K562 (cell line): Measurements from ENCODE around the gene C19orf12. TPM values are rescaled to one million over a fixed set of nuclear protein-coding genes. Genes with fewer than 3 reads are reported as not detected.

Source experiments
- ATAC-seq: fragments of 200-7000 bp; cut with Tn5 transposase; 3 replicates; pipeline ENCODE4 v1.9.1; 2020; ENCODE audit warnings: moderate library complexity
- BruUV-seq: library from RNA; stranded (reverse); fragments of 400-500 nt; replicated peaks from 2 replicates; lab custom pipeline; 2021; lab: Mats Ljungman, UMichigan
- CTCF ChIA-PET: fragments of 300-600 bp; formaldehyde crosslinking; extraction: SDS; loops from one replicate; lab custom pipeline; 2021; ENCODE audit warnings: low intra/inter-chr PET ratio; lab: Yijun Ruan, JAX
- POLR2A ChIA-PET: fragments of 300-600, 350-650 bp; sonication (Branson Sonifier 250); formaldehyde crosslinking; extraction: SDS; loops from one replicate; lab custom pipeline; 2021; ENCODE audit warnings: antibody characterized with exemption, inconsistent platforms; lab: Yijun Ruan, JAX
- DNase-seq, 4 experiments: peaks; one replicate each; pipeline versions ENCODE4 v3.0.0 to v3.0.0-alpha.2; 2011 to 2018; ENCODE audit warnings: low spot score in 3 of 4, mixed read lengths in 3 of 4; ENCODE audit errors: extremely low read depth in 1 of 4
- FAIRE-seq: peaks from 2 replicates; lab custom pipeline; 2011; peaks lifted over from hg19 to GRCh38; lab: Jason Lieb, UNC
- H2AFZ ChIP-seq: 2 replicates; pipeline ENCODE4 v1.6.0; 2011; ENCODE audit warnings: low read depth, low read length, control low read depth, inconsistent platforms
- H3K27ac ChIP-seq: fragments of 200-600 bp; 3 replicates; pipeline ENCODE4 v1.8.0; 2011; ENCODE audit warnings: low read depth, mild to moderate bottlenecking, control low read depth, inconsistent platforms, low read length, moderate library complexity, mixed read lengths; ENCODE audit errors: extremely low read depth
- H3K27me3 ChIP-seq, 2 experiments: fragments of 300-600 bp in 1 of 2; 2 replicates in 1 of 2; 3 replicates in 1 of 2; pipeline versions ENCODE4 v1.6.0 to v1.8.0; 2011; ENCODE audit warnings: inconsistent platforms in 2 of 2, low read length in 2 of 2, mild to moderate bottlenecking in 1 of 2, mixed read lengths in 1 of 2, moderate library complexity in 1 of 2; ENCODE audit not compliant: control insufficient read depth in 2 of 2, insufficient read depth in 2 of 2
- H3K36me3 ChIP-seq: fragments of 300-600 bp; 3 replicates; pipeline ENCODE4 v1.8.0; 2011; ENCODE audit warnings: mild to moderate bottlenecking, low read length, inconsistent platforms; ENCODE audit not compliant: control insufficient read depth, insufficient read depth
- H3K4me1 ChIP-seq, 2 experiments: fragments of 200-600 bp in 1 of 2; replicated peaks in 1 of 2; 2 replicates in 1 of 2; 3 replicates in 1 of 2; pipeline versions ENCODE4 v1.5.1 to v1.8.0; 2011; ENCODE audit warnings: inconsistent platforms in 2 of 2, low read length in 2 of 2, mild to moderate bottlenecking in 1 of 2, mixed read lengths in 1 of 2, moderate library complexity in 1 of 2; ENCODE audit not compliant: control insufficient read depth in 2 of 2, insufficient read depth in 2 of 2
- H3K4me2 ChIP-seq: 2 replicates; pipeline ENCODE4 v1.6.1; 2011; ENCODE audit warnings: low read length, control low read depth, inconsistent platforms, mixed read lengths; ENCODE audit not compliant: insufficient read depth
- H3K4me3 ChIP-seq: fragments of 200-600 bp; sonication (generic), shearing (Covaris generic); 2 replicates; pipeline ENCODE4 v1.5.1; 2016; ENCODE audit warnings: control low read depth, inconsistent platforms
- H3K79me2 ChIP-seq: fragments of 200-600 bp; 3 replicates; pipeline ENCODE4 v1.8.0; 2011; ENCODE audit warnings: low read length, inconsistent platforms; ENCODE audit not compliant: control insufficient read depth, insufficient read depth
- H3K9ac ChIP-seq, 2 experiments: 2 replicates each; pipeline versions ENCODE4 v1.6.0 to v1.6.1; 2011; ENCODE audit warnings: low read depth in 2 of 2, low read length in 2 of 2, control low read depth in 1 of 2, inconsistent platforms in 1 of 2, mild to moderate bottlenecking in 1 of 2, mixed read lengths in 1 of 2; ENCODE audit not compliant: insufficient read depth in 1 of 2
- H3K9me1 ChIP-seq: one replicate; pipeline ENCODE4 v1.6.0; 2011; ENCODE audit warnings: inconsistent platforms, mild to moderate bottlenecking, low read length, moderate library complexity; ENCODE audit not compliant: control insufficient read depth, insufficient read depth
- H3K9me3 ChIP-seq: replicated peaks from 2 replicates; pipeline ENCODE4 v1.5.1; 2011; ENCODE audit warnings: low read depth, low read length, inconsistent platforms; ENCODE audit not compliant: control insufficient read depth, insufficient read depth
- H4K20me1 ChIP-seq: replicated peaks from 2 replicates; pipeline ENCODE4 v1.6.1; 2011; ENCODE audit warnings: low read length, inconsistent platforms, mixed read lengths; ENCODE audit not compliant: control insufficient read depth, insufficient read depth
- ELK1 ChIP-seq: sonication (generic); formaldehyde crosslinking; IDR thresholded peaks from 2 replicates; pipeline ENCODE4 v1.8.1; 2022; ENCODE audit warnings: missing genetic modification reagents
- HDAC1 ChIP-seq, 2 experiments: fragments of 450-650 bp; IDR thresholded peaks; 2 replicates each; pipeline ENCODE4 v1.6.1; 2016 to 2017; ENCODE audit warnings: inconsistent platforms in 1 of 2, mild to moderate bottlenecking in 1 of 2, moderate library complexity in 1 of 2
- RAD21 ChIP-seq, 2 experiments: fragments of 250-450 bp in 1 of 2; fragments of 450-650 bp in 1 of 2; sonication (Bioruptor Pico) in 1 of 2; formaldehyde crosslinking in 1 of 2; IDR thresholded peaks in 1 of 2; conservative IDR thresholded peaks in 1 of 2; 2 replicates each; pipeline versions ENCODE4 v1.4.0 to v1.8.0; 2020 to 2022; ENCODE audit warnings: mild to moderate bottlenecking in 2 of 2, moderate library complexity in 1 of 2
- SAFB ChIP-seq: fragments of 200-400 bp; formaldehyde crosslinking; IDR thresholded peaks from 2 replicates; pipeline ENCODE4 v1.6.1; 2017; ENCODE audit warnings: low read depth, low read length, borderline replicate concordance
- USF1 ChIP-seq: sonication (generic); formaldehyde crosslinking; IDR thresholded peaks from 2 replicates; pipeline ENCODE4 v1.9.0; 2022; ENCODE audit warnings: mild to moderate bottlenecking, missing genetic modification reagents
- ZBTB7A ChIP-seq: IDR thresholded peaks from 2 replicates; pipeline ENCODE4 v1.6.1; 2011; ENCODE audit warnings: low read depth, mild to moderate bottlenecking, low read length, moderate library complexity, borderline replicate concordance; ENCODE audit not compliant: control insufficient read depth
- ZNF24 ChIP-seq: fragments of 450-650 bp; IDR thresholded peaks from 2 replicates; pipeline ENCODE4 v1.6.1; 2016
- ZNF609 ChIP-seq: sonication (generic); formaldehyde crosslinking; IDR thresholded peaks from 2 replicates; pipeline ENCODE4 v1.8.1; 2023; ENCODE audit warnings: missing genetic modification reagents, mild to moderate bottlenecking, borderline replicate concordance
- WGBS: fragments of 100-300 bp; shearing (Covaris generic); methylation state at CpG from one replicate; pipeline ENCODE4 v1.1.6; 2016; ENCODE audit warnings: low coverage, mixed read lengths; ENCODE audit not compliant: insufficient coverage; ENCODE audit errors: missing lambda C conversion rate; 5-methylcytosine and 5-hydroxymethylcytosine counted together
- in situ Hi-C: fragments of 300-500 bp; cut with MboI; formaldehyde crosslinking; loops from 4 replicates; pipeline ENCODE4 v1.15.0; 2018; ENCODE audit warnings: inconsistent platforms, mixed read lengths
- intact Hi-C: fragments of 100-400 bp; cut with micrococcal nuclease; formaldehyde crosslinking; loops from 2 replicates; pipeline ENCODE4 v1.14.2; 2022
- polyA plus RNA-seq, 8 experiments: library from polyadenylated mRNA; depleted of rRNA in 4 of 8; stranded (reverse) in 5 of 8; unstranded in 3 of 8; fragments of >200 nt; fragmentation: Nextera tagmentation in 2 of 8; fragmentation: Illumina TruSeq in 1 of 8; extraction: Ambion mirVana in 2 of 8; extraction: Trizol in 1 of 8; gene quantifications; 2 replicates each; pipeline versions ENCODE4 v1.2.1 to v1.2.3, GENCODE V29; 2011 to 2014; ENCODE audit warnings: inconsistent platforms in 1 of 8, missing spikeins in 1 of 8
- total RNA-seq, 7 experiments: library from RNA; depleted of rRNA in 6 of 7; stranded (reverse); fragments of >200 nt in 6 of 7; fragmentation: Illumina TruSeq in 2 of 7; extraction: Trizol in 2 of 7; gene quantifications; 2 replicates each; pipeline versions ENCODE4 v1.2.1 to v1.2.3, GENCODE V29; 2011 to 2021; ENCODE audit warnings: low replicate concordance in 1 of 7
- TF ChIP-seq, protein P1 (sequence below): sonication (generic); formaldehyde crosslinking; IDR thresholded peaks from 2 replicates; pipeline ENCODE4 v1.5.0; 2020; ENCODE audit warnings: missing genetic modification reagents
- TF ChIP-seq, protein P2 (sequence below), 3 experiments: IDR thresholded peaks in 2 of 3; conservative IDR thresholded peaks in 1 of 3; 2 replicates each; pipeline ENCODE4 v1.5.1; 2011 to 2012; ENCODE audit warnings: low read length in 3 of 3, mild to moderate bottlenecking in 3 of 3, control low read depth in 2 of 3, improper control_type of control experiment in 1 of 3, inconsistent platforms in 1 of 3, low read depth in 1 of 3, mixed read lengths in 1 of 3, moderate library complexity in 1 of 3; ENCODE audit not compliant: insufficient read depth in 2 of 3

Gene C19orf12
- total and polyA plus RNA-seq, 9 of the 15 experiments (the other 6 are each of a cell fraction or from before 2014, with no cell fraction given): 1.9 to 14.5 (median 10.2) TPM

DNA sequence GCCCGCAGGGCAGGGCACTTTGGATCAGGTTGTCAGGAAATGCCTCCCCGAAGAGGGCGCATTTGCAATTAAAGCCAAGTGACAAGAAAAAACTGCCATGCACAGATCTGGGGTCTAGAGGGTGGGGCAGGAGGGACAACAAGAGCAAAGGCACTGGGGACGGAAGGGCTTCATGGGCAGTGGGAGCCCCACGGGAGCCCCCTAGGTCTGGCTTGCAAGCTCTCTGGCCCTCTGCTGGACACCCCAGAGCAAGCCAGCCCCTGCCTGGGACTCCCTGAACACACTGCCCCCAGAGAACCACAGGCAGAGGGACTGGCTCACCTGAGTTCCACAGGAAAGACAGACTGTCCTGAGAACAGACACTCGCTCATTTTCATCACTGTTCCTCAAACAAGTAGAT, 30.2 kb upstream of the C19orf12 start:
- Histone ChIP-seq H3K27me3 (peaks cover 14 to 42% of the 10 kb centered on the region in 2 experiments; a peak in 4 of 5 replicates), H3K4me1 (no peaks in the 10 kb centered on the region), H4K20me1 (no peaks in the 10 kb centered on the region; the same call in 1 of the 2 replicates), H3K36me3 (no peaks in the 10 kb centered on the region), H3K9ac (no peak overlapping the region), H3K4me3 (no peak overlapping the region), H3K79me2 (no peaks in the 10 kb centered on the region), H3K27ac (no peak overlapping the region), H3K9me1 (no peaks in the 10 kb centered on the region), H3K9me3 (no peaks in the 10 kb centered on the region), H3K4me2 (no peak overlapping the region), H2AFZ (no peak overlapping the region)
- FAIRE-seq: peak; percentile 71
- DNase-seq: peak in 3 of 4 experiments; percentile 18 to 32 (median 30)
- peak; percentile 94 for ATAC-seq
- BruUV-seq: no TSS peak
- intact Hi-C loops: no loop called here
- 12% methylated on average over 6 of the region's 6 CpGs for WGBS
- CTCF ChIA-PET: no interaction called here
- POLR2A ChIA-PET: no interaction called here
- in situ Hi-C loops: loop anchor here (10.0 kb wide), 1 partner anchor 910 kb away; no protein-coding TSS in a partner anchor
- TF ChIP-seq ZBTB7A (peak; percentile 19; the same call in 1 of the 2 replicates), HDAC1 (IDR thresholded peaks at IDR 0.05) (no peak), RAD21 (CRISPR knock-in tag; conservative IDR thresholded peaks at IDR 0.05 in 1 of 2, IDR thresholded peaks at IDR 0.05 in 1 of 2) (peak in 1 of 2 experiments; percentile 6; a peak in 1 of 4 replicates), ZNF24 (no peak), USF1 (no peak), SAFB (no peak), ELK1 (no peak), ZNF609 (CRISPR knock-in tag) (no peak)
- TF ChIP-seq, protein P1, sequence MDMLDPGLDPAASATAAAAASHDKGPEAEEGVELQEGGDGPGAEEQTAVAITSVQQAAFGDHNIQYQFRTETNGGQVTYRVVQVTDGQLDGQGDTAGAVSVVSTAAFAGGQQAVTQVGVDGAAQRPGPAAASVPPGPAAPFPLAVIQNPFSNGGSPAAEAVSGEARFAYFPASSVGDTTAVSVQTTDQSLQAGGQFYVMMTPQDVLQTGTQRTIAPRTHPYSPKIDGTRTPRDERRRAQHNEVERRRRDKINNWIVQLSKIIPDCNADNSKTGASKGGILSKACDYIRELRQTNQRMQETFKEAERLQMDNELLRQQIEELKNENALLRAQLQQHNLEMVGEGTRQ (CRISPR knock-in tag): no peak
- TF ChIP-seq, protein P2, sequence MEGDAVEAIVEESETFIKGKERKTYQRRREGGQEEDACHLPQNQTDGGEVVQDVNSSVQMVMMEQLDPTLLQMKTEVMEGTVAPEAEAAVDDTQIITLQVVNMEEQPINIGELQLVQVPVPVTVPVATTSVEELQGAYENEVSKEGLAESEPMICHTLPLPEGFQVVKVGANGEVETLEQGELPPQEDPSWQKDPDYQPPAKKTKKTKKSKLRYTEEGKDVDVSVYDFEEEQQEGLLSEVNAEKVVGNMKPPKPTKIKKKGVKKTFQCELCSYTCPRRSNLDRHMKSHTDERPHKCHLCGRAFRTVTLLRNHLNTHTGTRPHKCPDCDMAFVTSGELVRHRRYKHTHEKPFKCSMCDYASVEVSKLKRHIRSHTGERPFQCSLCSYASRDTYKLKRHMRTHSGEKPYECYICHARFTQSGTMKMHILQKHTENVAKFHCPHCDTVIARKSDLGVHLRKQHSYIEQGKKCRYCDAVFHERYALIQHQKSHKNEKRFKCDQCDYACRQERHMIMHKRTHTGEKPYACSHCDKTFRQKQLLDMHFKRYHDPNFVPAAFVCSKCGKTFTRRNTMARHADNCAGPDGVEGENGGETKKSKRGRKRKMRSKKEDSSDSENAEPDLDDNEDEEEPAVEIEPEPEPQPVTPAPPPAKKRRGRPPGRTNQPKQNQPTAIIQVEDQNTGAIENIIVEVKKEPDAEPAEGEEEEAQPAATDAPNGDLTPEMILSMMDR (IDR thresholded peaks at IDR 0.05 in 2 of 3, conservative IDR thresholded peaks at IDR 0.05 in 1 of 3; ENCODE audit: insufficient read depth in 2 of 3, low read depth in 1 of 3, low read length in 3 of 3): peak; percentile 55 to 83 (median 67)
